NT2/D1 (cell line): ENCODE data around the gene IL18.

Experiments
- SUZ12 ChIP-seq: IDR thresholded peaks from 2 replicates; pipeline ENCODE4 v1.6.1; 2011; ENCODE audit not compliant: insufficient read length, insufficient read depth; ENCODE audit errors: extremely low read depth
- YY1 ChIP-seq: IDR thresholded peaks from 2 replicates; pipeline ENCODE4 v1.6.1; 2011; ENCODE audit not compliant: insufficient read length, insufficient read depth
- ZNF274 ChIP-seq: IDR thresholded peaks from 2 replicates; pipeline ENCODE4 v1.6.1; 2011; ENCODE audit warnings: mild to moderate bottlenecking, low read depth, low read length

- no peak for TF ChIP-seq ZNF274
- TF ChIP-seq YY1 = no peak
- no peak for TF ChIP-seq SUZ12
These were observed 47.6 kb upstream of the IL18 start for GRCh38 chr11:112211536-112211935.
